T-helper 9 cell (primary cell): ENCODE measurements around the gene FAM76A.
A peak's percentile ranks its signal among the peaks of the same experiment; 100 is the strongest.
"Not testable (repeated sequence)": the region's sequence is repeated elsewhere in the genome, so short reads cannot be mapped to it uniquely, and the experiment has no call there.

ENCODE experiments used
- DNase-seq: peaks from one replicate; pipeline ENCODE4 v3.0.0-alpha.2; 2020

Gene FAM76A

GRCh38 chr1:27726173-27727044 lies 648 bp downstream of the FAM76A start:
- DNase-seq: peak; percentile 24

- no peak for DNase-seq
Observed at GRCh38 chr1:27727126-27727525, 1.4 kb downstream of the FAM76A start.

- DNase-seq: no peak
Observed at GRCh38 chr1:27736252-27736651, 10.5 kb downstream of the FAM76A start.

GRCh38 chr1:27741121-27741520 lies 15.4 kb downstream of the FAM76A start:
- DNase-seq: no peak

- no peak for DNase-seq
Observed at GRCh38 chr1:27744556-27744955, 18.8 kb downstream of the FAM76A start.

GRCh38 chr1:27745466-27745865 lies 19.7 kb downstream of the FAM76A start:
- DNase-seq: no peak

- no peak for DNase-seq
Observed at GRCh38 chr1:27752360-27752759, 26.6 kb downstream of the FAM76A start.

GRCh38 chr1:27755286-27755685 lies 29.5 kb downstream of the FAM76A start:
- DNase-seq: no peak

- no peak for DNase-seq
Observed at GRCh38 chr1:27755865-27756264, 30.1 kb downstream of the FAM76A start.

GRCh38 chr1:27759236-27759635 lies 33.5 kb downstream of the FAM76A start:
- DNase-seq: no peak

GRCh38 chr1:27760426-27760825 lies 34.7 kb downstream of the FAM76A start:
- DNase-seq: no peak

- no peak for DNase-seq
Observed at GRCh38 chr1:27762033-27762432, 36.3 kb downstream of the FAM76A start.

GRCh38 chr1:27763358-27763757 lies 37.6 kb downstream of the FAM76A start:
- no peak for DNase-seq

- DNase-seq: no peak
Observed at GRCh38 chr1:27770293-27770830, 44.6 kb downstream of the FAM76A start.

GRCh38 chr1:27772036-27772931 lies 46.5 kb downstream of the FAM76A start:
- no peak for DNase-seq

- DNase-seq: peak; percentile 98
Observed at GRCh38 chr1:27772932-27773825, 47.4 kb downstream of the FAM76A start, which contains the start of gene STX12. Gene STX12, plus strand, starts transcription at chr1:27773219. Its CDS starts 89 bp downstream, at chr1:27773308.

- no peak for DNase-seq
Observed at GRCh38 chr1:27773826-27774445, 48.2 kb downstream of the FAM76A start.

- DNase-seq: no peak
Observed at GRCh38 chr1:27774654-27775053, 48.9 kb downstream of the FAM76A start.

GRCh38 chr1:27775336-27775735 lies 49.6 kb downstream of the FAM76A start:
- not testable (repeated sequence) for DNase-seq

- not testable (repeated sequence) for DNase-seq
Observed at GRCh38 chr1:27776276-27776675, 50.5 kb downstream of the FAM76A start.

GRCh38 chr1:27778056-27778455 lies 52.3 kb downstream of the FAM76A start:
- no peak for DNase-seq

- DNase-seq: no peak
Observed at GRCh38 chr1:27779122-27779521, 53.4 kb downstream of the FAM76A start.
